ENCODE results near the gene KRTAP4-7.

DNA sequence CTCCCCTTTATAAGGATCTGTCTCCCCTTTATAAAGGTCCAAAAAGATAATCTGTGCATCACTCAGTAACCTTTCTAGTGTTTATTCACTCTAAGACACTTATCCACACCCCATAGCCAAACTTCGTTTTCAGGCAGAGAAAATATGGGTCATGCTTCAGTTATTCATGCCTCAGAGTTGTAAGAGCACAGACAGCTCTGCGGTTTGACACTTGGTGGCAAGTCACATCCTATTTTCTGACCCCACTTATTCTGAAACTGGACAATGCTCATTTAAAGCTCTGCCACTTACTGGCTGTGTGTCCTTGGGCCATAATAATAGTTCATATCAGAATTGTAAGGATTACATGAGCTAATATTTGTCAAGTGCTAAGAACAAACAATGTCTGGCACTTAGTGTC is 34.8 kb upstream of the KRTAP4-7 start:
- TF ChIP-seq, protein P1, sequence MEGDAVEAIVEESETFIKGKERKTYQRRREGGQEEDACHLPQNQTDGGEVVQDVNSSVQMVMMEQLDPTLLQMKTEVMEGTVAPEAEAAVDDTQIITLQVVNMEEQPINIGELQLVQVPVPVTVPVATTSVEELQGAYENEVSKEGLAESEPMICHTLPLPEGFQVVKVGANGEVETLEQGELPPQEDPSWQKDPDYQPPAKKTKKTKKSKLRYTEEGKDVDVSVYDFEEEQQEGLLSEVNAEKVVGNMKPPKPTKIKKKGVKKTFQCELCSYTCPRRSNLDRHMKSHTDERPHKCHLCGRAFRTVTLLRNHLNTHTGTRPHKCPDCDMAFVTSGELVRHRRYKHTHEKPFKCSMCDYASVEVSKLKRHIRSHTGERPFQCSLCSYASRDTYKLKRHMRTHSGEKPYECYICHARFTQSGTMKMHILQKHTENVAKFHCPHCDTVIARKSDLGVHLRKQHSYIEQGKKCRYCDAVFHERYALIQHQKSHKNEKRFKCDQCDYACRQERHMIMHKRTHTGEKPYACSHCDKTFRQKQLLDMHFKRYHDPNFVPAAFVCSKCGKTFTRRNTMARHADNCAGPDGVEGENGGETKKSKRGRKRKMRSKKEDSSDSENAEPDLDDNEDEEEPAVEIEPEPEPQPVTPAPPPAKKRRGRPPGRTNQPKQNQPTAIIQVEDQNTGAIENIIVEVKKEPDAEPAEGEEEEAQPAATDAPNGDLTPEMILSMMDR (IDR thresholded peaks at IDR 0.05; ENCODE audit: low read depth, low read length) = no peak
- TF ChIP-seq POLR2A (IDR thresholded peaks at IDR 0.05; ENCODE audit: extremely low read depth, insufficient read length) (no peak), MAX (IDR thresholded peaks at IDR 0.05; ENCODE audit: low read depth, low read length) (no peak), MYC (IDR thresholded peaks at IDR 0.05; ENCODE audit: low read depth, low read length) (no peak)
